ENCODE data around the gene CTSZ.
"Not testable (repeated sequence)": the region's sequence is repeated elsewhere in the genome, so short reads cannot be mapped to it uniquely, and the experiment has no call there.

The CTSZ gene

GRCh38 chr20:58983115-58983468 lies 24.0 kb downstream of the CTSZ start:
- H3K27me3 ChIP-seq (ENCODE audit: control insufficient read depth, insufficient read depth, low read length); H3K27ac ChIP-seq (ENCODE audit: low read length); H3K4me3 ChIP-seq (ENCODE audit: low read length); H3K9ac ChIP-seq (ENCODE audit: low read length); H3K4me1 ChIP-seq (ENCODE audit: control insufficient read depth, low read depth, low read length); H3K9me3 ChIP-seq (ENCODE audit: control insufficient read depth, low read depth, low read length): not testable (repeated sequence)
- peaks cover 24% of the 10 kb centered on the region for H3K36me3 ChIP-seq (ENCODE audit: control insufficient read depth, low read depth, low read length)

DNA sequence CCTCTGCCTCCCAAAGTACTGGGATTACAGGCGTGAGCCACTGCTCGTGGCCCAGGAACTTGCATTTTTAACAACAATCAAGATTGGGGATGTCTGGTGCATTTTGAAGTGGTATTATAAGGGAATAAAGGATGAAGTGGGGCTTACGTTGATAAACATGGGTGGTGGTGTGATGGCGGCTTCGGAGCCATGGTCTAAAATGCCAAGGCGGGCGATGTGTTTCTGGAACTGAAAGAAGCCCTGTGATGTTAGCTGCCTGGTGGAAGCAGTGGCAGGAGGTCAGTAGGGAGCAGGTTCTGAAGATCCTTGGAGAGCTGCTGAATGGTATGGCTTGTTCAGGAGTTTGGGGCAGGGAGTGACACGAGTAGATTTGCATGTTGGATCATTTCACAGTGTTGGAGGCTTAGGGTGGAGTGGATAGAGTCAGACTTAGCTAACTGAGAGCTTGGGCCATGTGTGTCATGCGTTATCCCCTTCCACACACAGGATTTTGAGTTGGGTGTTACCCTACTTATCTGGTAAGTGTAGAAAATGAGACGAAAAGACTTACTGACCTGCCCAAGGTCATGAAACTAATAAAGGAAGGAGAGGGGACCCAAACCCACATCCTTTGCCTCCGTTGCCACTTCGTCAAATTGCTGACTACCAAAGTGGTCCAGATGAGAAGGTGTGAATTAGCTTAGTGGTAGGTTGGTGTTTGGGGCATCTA lies 24.5 kb downstream of the CTSZ start:
- peak overlapping the region; percentile 96 for H3K4me3 ChIP-seq (ENCODE audit: low read length)
- no peak overlapping the region for H3K9ac ChIP-seq (ENCODE audit: low read length)
- no peak overlapping the region for H3K27ac ChIP-seq (ENCODE audit: low read length)
- H3K27me3 ChIP-seq (ENCODE audit: control insufficient read depth, insufficient read depth, low read length) = no peaks in the 10 kb centered on the region
- no peaks in the 10 kb centered on the region for H3K9me3 ChIP-seq (ENCODE audit: control insufficient read depth, low read depth, low read length)
- peaks cover 19% of the 10 kb centered on the region for H3K36me3 ChIP-seq (ENCODE audit: control insufficient read depth, low read depth, low read length)
- H3K4me1 ChIP-seq (ENCODE audit: control insufficient read depth, low read depth, low read length) = peaks cover 7% of the 10 kb centered on the region

DNA sequence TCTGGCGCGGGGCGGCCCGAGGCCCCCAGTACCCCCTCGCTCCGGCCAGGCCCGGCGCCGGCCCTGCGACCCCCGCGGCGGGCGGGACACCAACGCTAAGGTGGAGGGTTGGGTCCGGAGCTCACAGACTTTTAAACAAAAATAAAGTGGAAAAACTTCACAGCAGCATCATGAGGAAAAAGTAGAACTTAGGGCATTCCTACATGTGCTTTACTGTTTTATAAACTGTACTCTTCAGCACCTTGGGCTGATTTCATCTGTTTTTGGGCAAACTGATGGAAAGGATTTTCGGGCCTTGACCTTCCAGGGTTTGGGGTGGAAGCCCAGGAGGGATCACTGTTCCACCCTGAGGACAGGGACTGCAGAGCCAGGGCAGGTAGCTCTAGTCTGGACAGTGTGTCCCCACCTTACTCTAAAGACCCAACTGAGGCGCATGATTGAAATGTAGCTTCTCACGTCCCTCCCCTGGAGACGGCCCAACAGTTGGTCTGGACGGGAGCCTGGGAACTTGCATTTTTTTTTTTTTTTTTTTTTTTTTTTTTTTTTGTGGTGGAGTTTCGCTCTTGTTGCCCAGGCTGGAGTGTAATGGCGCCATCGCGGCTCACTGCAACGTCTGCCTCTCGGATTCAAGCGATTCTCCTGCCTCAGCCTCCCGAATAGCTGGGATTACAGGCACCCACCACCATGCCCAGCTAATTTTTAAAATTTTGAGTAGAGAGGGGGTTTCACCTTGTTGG lies 25.3 kb downstream of the CTSZ start:
- Histone ChIP-seq H3K9me3 (ENCODE audit: control insufficient read depth, low read depth, low read length) (no peaks in the 10 kb centered on the region), H3K9ac (ENCODE audit: low read length) (peak overlapping the region; percentile 88), H3K27ac (ENCODE audit: low read length) (peak overlapping the region; percentile 45), H3K4me3 (ENCODE audit: low read length) (peak overlapping the region; percentile 96), H3K4me1 (ENCODE audit: control insufficient read depth, low read depth, low read length) (peaks cover 7% of the 10 kb centered on the region), H3K27me3 (ENCODE audit: control insufficient read depth, insufficient read depth, low read length) (no peaks in the 10 kb centered on the region), H3K36me3 (ENCODE audit: control insufficient read depth, low read depth, low read length) (peaks cover 11% of the 10 kb centered on the region)

DNA sequence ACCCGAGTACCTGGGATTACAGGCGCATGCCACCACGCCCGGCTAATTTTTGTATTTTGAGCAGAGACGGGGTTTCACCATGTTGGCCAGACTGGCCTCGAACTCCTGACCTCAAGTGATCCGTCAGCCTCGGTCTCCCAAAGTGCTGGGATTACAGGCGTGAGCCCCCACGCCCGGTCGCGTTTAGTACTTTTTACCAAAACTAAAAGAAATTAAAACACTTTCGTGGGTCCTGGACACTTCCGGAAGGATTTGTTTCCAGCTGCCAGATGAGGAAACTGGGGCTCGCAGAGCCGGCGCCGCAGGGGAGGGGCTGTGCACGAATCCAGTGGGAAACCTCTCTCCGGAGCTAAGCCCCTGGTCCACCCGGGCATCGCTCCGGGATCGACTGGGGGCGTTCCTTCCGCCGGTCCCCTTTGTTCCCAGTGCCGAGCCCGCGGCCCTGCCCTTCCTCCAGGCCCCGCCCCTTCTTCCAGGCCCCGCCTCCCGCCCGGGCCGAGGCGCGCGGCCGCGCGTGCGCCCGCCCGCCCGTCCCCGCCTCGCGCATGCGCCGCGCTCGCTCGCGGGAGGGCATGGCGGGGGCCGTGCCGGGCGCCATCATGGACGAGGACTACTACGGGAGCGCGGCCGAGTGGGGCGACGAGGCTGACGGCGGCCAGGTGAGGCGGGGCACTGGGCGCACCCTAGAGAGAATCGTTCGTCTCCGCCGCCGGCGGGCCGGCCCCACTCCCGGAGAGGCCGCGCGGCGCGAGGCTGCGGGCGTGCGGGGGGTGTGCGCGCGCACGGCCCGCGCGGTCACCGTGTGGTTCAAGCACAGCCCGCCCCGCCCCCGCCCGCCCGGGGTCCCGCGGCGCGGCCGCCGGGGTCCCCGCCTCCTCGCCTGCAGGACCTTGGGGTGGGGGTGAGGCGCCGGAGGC lies 26.1 kb downstream of the CTSZ start, which contains the start of gene NELFCD:
NELFCD (plus strand) TSS at position 546 of the 917 bp plus-strand sequence; CDS start at position 600, 54 bp downstream.
- peak within 1 kb of the TSS; percentile 88 for H3K9ac ChIP-seq (ENCODE audit: low read length)
- H3K36me3 ChIP-seq (ENCODE audit: control insufficient read depth, low read depth, low read length) = peaks cover 4% of the 10 kb centered on the region
- H3K27me3 ChIP-seq (ENCODE audit: control insufficient read depth, insufficient read depth, low read length) = no peaks in the 10 kb centered on the region
- peak within 1 kb of the TSS; percentile 45 for H3K27ac ChIP-seq (ENCODE audit: low read length)
- H3K9me3 ChIP-seq (ENCODE audit: control insufficient read depth, low read depth, low read length) = no peaks in the 10 kb centered on the region
- H3K4me1 ChIP-seq (ENCODE audit: control insufficient read depth, low read depth, low read length) = peaks cover 7% of the 10 kb centered on the region
- peak within 1 kb of the TSS; percentile 96 for H3K4me3 ChIP-seq (ENCODE audit: low read length)

GRCh38 chr20:58978351-58979190 lies 28.5 kb downstream of the CTSZ start:
- H3K36me3 ChIP-seq (ENCODE audit: control insufficient read depth, low read depth, low read length) = no peaks in the 10 kb centered on the region
- no peaks in the 10 kb centered on the region for H3K27me3 ChIP-seq (ENCODE audit: control insufficient read depth, insufficient read depth, low read length)
- H3K9me3 ChIP-seq (ENCODE audit: control insufficient read depth, low read depth, low read length) = no peaks in the 10 kb centered on the region
- H3K4me3 ChIP-seq (ENCODE audit: low read length) = no peak overlapping the region
- no peak overlapping the region for H3K9ac ChIP-seq (ENCODE audit: low read length)
- H3K27ac ChIP-seq (ENCODE audit: low read length) = no peak overlapping the region
- peaks cover 7% of the 10 kb centered on the region for H3K4me1 ChIP-seq (ENCODE audit: control insufficient read depth, low read depth, low read length)

GRCh38 chr20:58976061-58976730 lies 30.9 kb downstream of the CTSZ start:
- Histone ChIP-seq H3K27ac (ENCODE audit: low read length) (no peak overlapping the region), H3K4me3 (ENCODE audit: low read length) (no peak overlapping the region), H3K36me3 (ENCODE audit: control insufficient read depth, low read depth, low read length) (no peaks in the 10 kb centered on the region), H3K4me1 (ENCODE audit: control insufficient read depth, low read depth, low read length) (peaks cover 7% of the 10 kb centered on the region), H3K9me3 (ENCODE audit: control insufficient read depth, low read depth, low read length) (no peaks in the 10 kb centered on the region), H3K9ac (ENCODE audit: low read length) (no peak overlapping the region), H3K27me3 (ENCODE audit: control insufficient read depth, insufficient read depth, low read length) (no peaks in the 10 kb centered on the region)

DNA sequence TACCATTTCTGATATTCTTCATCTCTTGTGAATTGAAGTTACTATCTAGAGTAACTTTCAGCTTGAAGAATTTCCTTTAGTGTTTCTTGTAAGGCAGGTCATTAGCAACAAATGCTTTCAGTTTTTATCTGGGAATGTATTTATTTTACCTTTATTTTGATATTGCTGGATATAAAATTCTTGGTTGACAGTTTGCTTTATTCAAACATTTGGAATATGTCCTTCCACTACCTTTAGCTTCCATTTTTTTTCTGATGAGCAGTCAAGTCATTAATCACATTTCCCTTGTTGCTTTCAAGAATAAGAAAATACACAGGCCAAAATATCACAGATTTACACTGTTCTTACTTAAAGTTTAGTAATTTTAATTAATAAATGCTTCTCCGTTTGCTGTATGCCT lies 31.7 kb downstream of the CTSZ start:
- Histone ChIP-seq H3K4me3 (ENCODE audit: low read length) (no peak overlapping the region), H3K27me3 (ENCODE audit: control insufficient read depth, insufficient read depth, low read length) (no peaks in the 10 kb centered on the region), H3K9me3 (ENCODE audit: control insufficient read depth, low read depth, low read length) (no peaks in the 10 kb centered on the region), H3K9ac (ENCODE audit: low read length) (no peak overlapping the region), H3K36me3 (ENCODE audit: control insufficient read depth, low read depth, low read length) (no peaks in the 10 kb centered on the region), H3K27ac (ENCODE audit: low read length) (no peak overlapping the region), H3K4me1 (ENCODE audit: control insufficient read depth, low read depth, low read length) (peaks cover 7% of the 10 kb centered on the region)

DNA sequence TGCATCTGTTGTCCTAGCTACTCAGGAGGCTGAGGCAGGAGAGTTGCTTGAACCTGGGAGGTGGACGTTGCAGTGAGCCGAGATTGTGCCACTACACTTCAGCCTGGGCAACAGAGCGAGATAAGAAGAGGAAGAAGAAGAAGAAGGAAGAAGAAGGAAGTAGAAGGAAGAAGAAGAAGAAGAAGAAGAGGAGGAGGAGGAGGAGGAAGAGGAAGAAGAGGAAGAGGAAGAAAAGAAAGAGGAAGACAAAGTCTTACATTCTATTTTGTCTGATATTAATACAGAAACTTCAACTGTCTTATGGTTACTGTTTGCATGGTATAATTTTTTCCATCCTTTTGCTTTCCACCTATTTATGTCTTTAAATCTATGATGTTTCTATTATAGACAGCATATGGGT lies 33.2 kb downstream of the CTSZ start:
- Histone ChIP-seq H3K9me3 (ENCODE audit: control insufficient read depth, low read depth, low read length) (peaks cover 6% of the 10 kb centered on the region), H3K9ac (ENCODE audit: low read length) (no peak overlapping the region), H3K4me1 (ENCODE audit: control insufficient read depth, low read depth, low read length) (peaks cover 7% of the 10 kb centered on the region), H3K36me3 (ENCODE audit: control insufficient read depth, low read depth, low read length) (no peaks in the 10 kb centered on the region), H3K27me3 (ENCODE audit: control insufficient read depth, insufficient read depth, low read length) (no peaks in the 10 kb centered on the region), H3K27ac (ENCODE audit: low read length) (no peak overlapping the region), H3K4me3 (ENCODE audit: low read length) (no peak overlapping the region)

GRCh38 chr20:58973179-58973578 lies 33.9 kb downstream of the CTSZ start:
- Histone ChIP-seq H3K9ac (ENCODE audit: low read length) (no peak overlapping the region), H3K9me3 (ENCODE audit: control insufficient read depth, low read depth, low read length) (peaks cover 6% of the 10 kb centered on the region), H3K27me3 (ENCODE audit: control insufficient read depth, insufficient read depth, low read length) (no peaks in the 10 kb centered on the region), H3K27ac (ENCODE audit: low read length) (no peak overlapping the region), H3K4me1 (ENCODE audit: control insufficient read depth, low read depth, low read length) (peaks cover 2% of the 10 kb centered on the region), H3K4me3 (ENCODE audit: low read length) (no peak overlapping the region), H3K36me3 (ENCODE audit: control insufficient read depth, low read depth, low read length) (no peaks in the 10 kb centered on the region)

DNA sequence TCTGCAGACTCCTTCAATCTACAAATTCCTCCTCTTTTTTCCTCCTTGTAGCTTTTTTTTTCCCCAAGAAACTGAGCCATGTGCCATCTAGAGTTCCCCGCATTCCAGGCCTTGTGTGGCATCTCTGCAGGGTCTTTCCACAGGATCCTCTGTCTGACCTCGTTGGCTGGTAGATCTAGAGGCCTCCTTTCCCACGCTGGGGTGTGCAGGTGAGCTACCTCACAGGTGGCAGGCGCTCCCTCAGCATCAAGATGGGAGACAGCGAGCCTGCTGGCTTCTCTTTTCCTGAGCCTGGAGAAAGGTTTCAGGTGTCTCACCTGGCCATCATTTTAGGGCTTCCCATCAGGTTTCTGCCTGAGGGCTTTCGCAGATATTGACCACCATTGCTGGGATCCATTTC lies 35.6 kb downstream of the CTSZ start:
- peaks cover 6% of the 10 kb centered on the region for H3K9me3 ChIP-seq (ENCODE audit: control insufficient read depth, low read depth, low read length)
- H3K27ac ChIP-seq (ENCODE audit: low read length) = no peak overlapping the region
- no peak overlapping the region for H3K9ac ChIP-seq (ENCODE audit: low read length)
- no peak overlapping the region for H3K4me3 ChIP-seq (ENCODE audit: low read length)
- no peaks in the 10 kb centered on the region for H3K36me3 ChIP-seq (ENCODE audit: control insufficient read depth, low read depth, low read length)
- no peaks in the 10 kb centered on the region for H3K27me3 ChIP-seq (ENCODE audit: control insufficient read depth, insufficient read depth, low read length)
- no peaks in the 10 kb centered on the region for H3K4me1 ChIP-seq (ENCODE audit: control insufficient read depth, low read depth, low read length)

Measured in iPS-18a (cell line).